Osteoblast (primary cell): ENCODE results near the gene FBXL15. TPM values are rescaled to one million over a fixed set of nuclear protein-coding genes. Genes with fewer than 3 reads are reported as not detected.

Source experiments
- DNase-seq: peaks from one replicate; pipeline ENCODE4 v3.0.0; 2011; ENCODE audit warnings: low spot score, mixed read lengths; ENCODE audit not compliant: insufficient read length; ENCODE audit errors: missing footprints
- H2AFZ ChIP-seq: 2 replicates; pipeline ENCODE4 v1.6.0; 2011; ENCODE audit warnings: mild to moderate bottlenecking, low read length
- H3K27ac ChIP-seq: 2 replicates; pipeline ENCODE4 v1.5.1; 2011; ENCODE audit warnings: mild to moderate bottlenecking, low read depth, low read length, moderate library complexity
- H3K27me3 ChIP-seq: 2 replicates; pipeline ENCODE4 v1.6.0; 2012; ENCODE audit warnings: mild to moderate bottlenecking, control low read depth, inconsistent platforms, low read length, moderate library complexity; ENCODE audit not compliant: insufficient read depth
- H3K36me3 ChIP-seq: 2 replicates; pipeline ENCODE4 v1.5.1; 2011; ENCODE audit warnings: mild to moderate bottlenecking, low read length, control low read depth, moderate library complexity; ENCODE audit not compliant: insufficient read depth
- H3K4me1 ChIP-seq: 2 replicates; pipeline ENCODE4 v1.5.1; 2011; ENCODE audit warnings: mild to moderate bottlenecking, low read length, control low read depth, moderate library complexity; ENCODE audit not compliant: insufficient read depth
- H3K4me2 ChIP-seq: 2 replicates; pipeline ENCODE4 v1.6.0; 2011; ENCODE audit warnings: mild to moderate bottlenecking, low read length; ENCODE audit not compliant: insufficient read depth
- H3K4me3 ChIP-seq: fragments of 200-600 bp; sonication (generic); 3 replicates; pipeline ENCODE4 v1.5.1; 2012; ENCODE audit warnings: mild to moderate bottlenecking, low read length, inconsistent platforms; ENCODE audit not compliant: insufficient read depth
- H3K79me2 ChIP-seq: 2 replicates; pipeline ENCODE4 v1.6.0; 2012; ENCODE audit warnings: mild to moderate bottlenecking, low read length, control low read depth, inconsistent platforms; ENCODE audit not compliant: insufficient read depth
- H3K9me3 ChIP-seq: 2 replicates; pipeline ENCODE4 v1.5.1; 2011; ENCODE audit warnings: low read depth, low read length, control low read depth
- H4K20me1 ChIP-seq: 2 replicates; pipeline ENCODE4 v1.6.0; 2012; ENCODE audit warnings: mild to moderate bottlenecking, low read length, control low read depth; ENCODE audit not compliant: insufficient read depth
- CTCF ChIP-seq: IDR thresholded peaks from 2 replicates; pipeline ENCODE4 v1.5.1; 2011; ENCODE audit warnings: mild to moderate bottlenecking, low read depth, low read length, moderate library complexity; ENCODE audit errors: extremely low read depth
- small RNA-seq: library from RNA; depleted of rRNA; stranded (forward); fragments of <200 nt; gene quantifications from one replicate; pipeline ENCODE3, GENCODE V24; 2012
- total RNA-seq: library from RNA; depleted of rRNA; stranded (reverse); fragments of >200 nt; gene quantifications from 2 replicates; pipeline ENCODE4 v1.2.3, GENCODE V29; 2012

Gene FBXL15
- total RNA-seq, 1 donor, result 9.4 TPM

GRCh38 chr10:102467971-102468438 lies 47.4 kb downstream of the FBXL15 start:
- Histone ChIP-seq H3K4me2 (no peak overlapping the region), H4K20me1 (no peaks in the 10 kb centered on the region), H3K27me3 (peaks cover 8% of the 10 kb centered on the region), H3K27ac (no peak overlapping the region), H3K9me3 (no peaks in the 10 kb centered on the region), H3K4me1 (peaks cover 14% of the 10 kb centered on the region), H2AFZ (no peak overlapping the region), H3K4me3 (no peak overlapping the region), H3K36me3 (no peaks in the 10 kb centered on the region), H3K79me2 (no peaks in the 10 kb centered on the region)
- TF ChIP-seq CTCF, result no peak
- DNase-seq, result no peak

- Histone ChIP-seq H2AFZ (no peak overlapping the region), H3K4me2 (peak overlapping the region; percentile 32), H3K36me3 (no peaks in the 10 kb centered on the region), H3K27ac (no peak overlapping the region), H3K4me1 (peaks cover 14% of the 10 kb centered on the region), H3K79me2 (no peaks in the 10 kb centered on the region), H3K9me3 (no peaks in the 10 kb centered on the region), H4K20me1 (no peaks in the 10 kb centered on the region), H3K27me3 (peaks cover 2% of the 10 kb centered on the region), H3K4me3 (no peak overlapping the region)
- TF ChIP-seq CTCF, result no peak
- DNase-seq, result peak; percentile 98
Measured at GRCh38 chr10:102468683-102469082, 48.0 kb downstream of the FBXL15 start.

- Histone ChIP-seq H3K36me3 (no peaks in the 10 kb centered on the region), H3K4me3 (no peak overlapping the region), H3K79me2 (no peaks in the 10 kb centered on the region)
Measured at GRCh38 chr10:102470579-102471546, 50.2 kb downstream of the FBXL15 start.

More at GRCh38 chr10:102470579-102471546, 50.2 kb downstream of the FBXL15 start:
- no peak overlapping the region for H3K4me2 ChIP-seq
- no peak overlapping the region for H3K27ac ChIP-seq
- H2AFZ ChIP-seq, result no peak overlapping the region
- peak; percentile 53 for DNase-seq
- no peaks in the 10 kb centered on the region for H4K20me1 ChIP-seq
- no peaks in the 10 kb centered on the region for H3K27me3 ChIP-seq
- no peaks in the 10 kb centered on the region for H3K9me3 ChIP-seq
- no peak for TF ChIP-seq CTCF
- peaks cover 14% of the 10 kb centered on the region for H3K4me1 ChIP-seq

Small RNAs within 50 kb of the gene (small RNA-seq; reads per million reads assigned to genes)
- 972 reads per million, percentile 99 among the genes with 10 or more reads in this experiment for gene MIR146B

Other genes starting within 250 kb of the FBXL15 start
- 2.2 and 2.7 TPM in 2 replicates for gene ELOVL3, start 194.5 kb upstream of the FBXL15 start, total RNA-seq
- under 0.01 TPM in 1 of 2 replicates, not detected in the other for gene PITX3, start 179.3 kb upstream of the FBXL15 start, total RNA-seq
- 37.4 and 38.0 TPM in 2 replicates for gene GBF1, start 175.3 kb upstream of the FBXL15 start, total RNA-seq
- 17.7 and 20.3 TPM in 2 replicates for gene NFKB2, start 25.1 kb upstream of the FBXL15 start, total RNA-seq
- 0.29 and 0.72 TPM in 2 replicates for gene PSD, start 2.1 kb upstream of the FBXL15 start, total RNA-seq
- 46.7 and 46.9 TPM in 2 replicates for gene CUEDC2, start 11.7 kb downstream of the FBXL15 start, total RNA-seq
- gene C10orf95, start 30.7 kb downstream of the FBXL15 start, total RNA-seq, result not detected in 2 replicates
- 105 and 106 TPM in 2 replicates for gene ACTR1A, start 81.9 kb downstream of the FBXL15 start, total RNA-seq
- gene SUFU, start 83.1 kb downstream of the FBXL15 start, total RNA-seq, result 2.9 and 3.6 TPM in 2 replicates
- 107 and 126 TPM in 2 replicates for gene TRIM8, start 223.6 kb downstream of the FBXL15 start, total RNA-seq